Erythroblast (primary cell): ENCODE results near the gene TP53TG5.
A peak's percentile ranks its signal among the peaks of the same experiment; 100 is the strongest.

Experiments used
- GATA1 ChIP-seq: IDR thresholded peaks from 2 replicates; pipeline ENCODE4 v1.6.1; 2011; ENCODE audit warnings: low read depth, mild to moderate bottlenecking, control low read depth, low read length, moderate library complexity
- POLR2A ChIP-seq: IDR thresholded peaks from 2 replicates; pipeline ENCODE4 v1.6.1; 2011; ENCODE audit warnings: mild to moderate bottlenecking, low read length

GRCh38 chr20:45339084-45339483 lies 39.0 kb downstream of the TP53TG5 start:
- TF ChIP-seq POLR2A (peak; percentile 27), GATA1 (no peak)
